CD4-positive, alpha-beta T cell (primary cell): ENCODE measurements around the gene SAXO1. TPM values are rescaled to one million over a fixed set of nuclear protein-coding genes. Genes with fewer than 3 reads are reported as not detected.

ENCODE experiments used
- ATAC-seq: fragments of 200-7000 bp; cut with Tn5 transposase; one replicate; pipeline ENCODE4 v1.10.0; 2022; ENCODE audit warnings: mild to moderate bottlenecking; ENCODE audit not compliant: poor library complexity
- CTCF ChIA-PET: fragments of 350-600 bp; sonication (Branson Sonifier 250); formaldehyde crosslinking; loops from one replicate; lab custom pipeline; 2021; ENCODE audit warnings: antibody characterized with exemption, inconsistent platforms; lab: Charles Lee
- POLR2A ChIA-PET: fragments of 350-600 bp; sonication (Branson Sonifier 250); formaldehyde crosslinking; loops from one replicate; lab custom pipeline; 2021; ENCODE audit warnings: antibody characterized with exemption, inconsistent platforms; lab: Charles Lee
- DNase-seq, 14 experiments: peaks; one replicate each; pipeline ENCODE4 v3.0.0-alpha.2; 2013 to 2020; ENCODE audit warnings: mixed read lengths in 2 of 14
- H3K27ac ChIP-seq, 2 donors: one replicate each; pipeline versions ENCODE4 v1.5.1 to v1.7.0; 2013; ENCODE audit warnings: low read length in 2 of 2, low read depth in 1 of 2, mild to moderate bottlenecking in 1 of 2
- H3K27me3 ChIP-seq, 2 experiments: 1 replicate in 1 of 2; 2 replicates in 1 of 2; pipeline versions ENCODE4 v1.6.1 to v1.7.0; 2013; ENCODE audit warnings: low read length in 2 of 2, control low read depth in 1 of 2, mild to moderate bottlenecking in 1 of 2, moderate library complexity in 1 of 2; ENCODE audit not compliant: insufficient read depth in 2 of 2, control insufficient read depth in 1 of 2
- H3K36me3 ChIP-seq: one replicate; pipeline ENCODE4 v1.6.1; 2013; ENCODE audit warnings: low read length, control low read depth; ENCODE audit not compliant: insufficient read depth
- H3K4me1 ChIP-seq: one replicate; pipeline ENCODE4 v1.6.1; 2013; ENCODE audit warnings: low read length, control low read depth; ENCODE audit not compliant: insufficient read depth
- H3K4me3 ChIP-seq: one replicate; pipeline ENCODE4 v1.5.1; 2013; ENCODE audit warnings: mild to moderate bottlenecking, low read length, moderate library complexity
- H3K9me3 ChIP-seq, 2 experiments: 1 replicate in 1 of 2; 2 replicates in 1 of 2; pipeline versions ENCODE4 v1.6.1 to v1.7.0; 2013; ENCODE audit warnings: low read length in 2 of 2, mild to moderate bottlenecking in 2 of 2, control low read depth in 1 of 2, moderate library complexity in 1 of 2; ENCODE audit not compliant: control insufficient read depth in 1 of 2, insufficient read depth in 1 of 2
- H3K27ac Mint-ChIP-seq: one replicate; pipeline ENCODE4 v1.8.0; 2020; ENCODE audit warnings: mixed read lengths
- H3K27me3 Mint-ChIP-seq: one replicate; pipeline ENCODE4 v1.8.0; 2021; ENCODE audit warnings: mixed read lengths
- H3K36me3 Mint-ChIP-seq: one replicate; pipeline ENCODE4 v1.8.0; 2021; ENCODE audit warnings: low read depth, mixed read lengths
- H3K4me1 Mint-ChIP-seq: one replicate; pipeline ENCODE4 v1.8.0; 2021; ENCODE audit warnings: low read depth, mixed read lengths
- H3K4me3 Mint-ChIP-seq: one replicate; pipeline ENCODE4 v1.8.0; 2020; ENCODE audit warnings: mild to moderate bottlenecking, mixed read lengths
- H3K9me3 Mint-ChIP-seq: one replicate; pipeline ENCODE4 v1.8.0; 2020; ENCODE audit warnings: mixed read lengths
- CTCF ChIP-seq: fragments of 200-600 bp; IDR thresholded peaks from one replicate; pipeline ENCODE4 v1.8.0; 2022; ENCODE audit warnings: antibody characterized with exemption, mild to moderate bottlenecking
- intact Hi-C, 2 experiments: fragments of 100-400 bp; cut with DNase I in 1 of 2; cut with micrococcal nuclease in 1 of 2; formaldehyde crosslinking; loops; one replicate each; pipeline versions ENCODE4 v1.15.1 to v1.9.0; 2023 to 2025; cut with DNase I, micrococcal nuclease
- total RNA-seq, 174 experiments: library from RNA in 2 of 174; stranded (reverse) in 2 of 174; gene quantifications; one replicate each; pipeline ENCODE4 v1.2.3 and lab custom pipeline; 2021 to 2026

The SAXO1 gene
- total RNA-seq, 2 experiments from 2014 or later: 0.19 to 0.34 TPM

GRCh38 chr9:18971404-18971803 lies 61.6 kb downstream of the SAXO1 start:
- H3K9me3 Mint-ChIP-seq: peaks cover under 1% of the 10 kb centered on the region
- intact Hi-C loops: no loop called here
- DNase-seq (no peak), ATAC-seq (no peak)
- H3K27ac ChIP-seq: no peak overlapping the region
- H3K36me3 Mint-ChIP-seq: no peaks in the 10 kb centered on the region
- no peaks in the 10 kb centered on the region for H3K36me3 ChIP-seq
- no peak overlapping the region for H3K27ac Mint-ChIP-seq
- peaks cover 0 to 12% of the 10 kb centered on the region in 2 experiments for H3K9me3 ChIP-seq
- ChIA-PET CTCF (no interaction called here), POLR2A (no interaction called here)
- no peaks in the 10 kb centered on the region for H3K4me1 ChIP-seq
- no peak for TF ChIP-seq CTCF
- no peak overlapping the region for H3K4me3 ChIP-seq
- no peak overlapping the region for H3K4me3 Mint-ChIP-seq
- no peaks in the 10 kb centered on the region for H3K4me1 Mint-ChIP-seq
- H3K27me3 ChIP-seq: peaks cover 4 to 9% of the 10 kb centered on the region in 2 experiments
- peaks cover 48% of the 10 kb centered on the region for H3K27me3 Mint-ChIP-seq

GRCh38 chr9:18970393-18970792 lies 62.6 kb downstream of the SAXO1 start:
- H3K4me1 Mint-ChIP-seq: no peaks in the 10 kb centered on the region
- Histone ChIP-seq H3K4me3 (no peak overlapping the region), H3K27ac (no peak overlapping the region), H3K4me1 (no peaks in the 10 kb centered on the region), H3K36me3 (no peaks in the 10 kb centered on the region), H3K9me3 (peaks cover 0 to 12% of the 10 kb centered on the region in 2 experiments), H3K27me3 (peaks cover 4 to 9% of the 10 kb centered on the region in 2 experiments)
- no peak for ATAC-seq
- no peaks in the 10 kb centered on the region for H3K36me3 Mint-ChIP-seq
- H3K27ac Mint-ChIP-seq: no peak overlapping the region
- peaks cover 48% of the 10 kb centered on the region for H3K27me3 Mint-ChIP-seq
- no peak for DNase-seq
- H3K4me3 Mint-ChIP-seq: no peak overlapping the region
- ChIA-PET POLR2A (no interaction called here), CTCF (no interaction called here)
- peaks cover 6% of the 10 kb centered on the region for H3K9me3 Mint-ChIP-seq
- no peak for TF ChIP-seq CTCF
- intact Hi-C loops: no loop called here

GRCh38 chr9:18969128-18969527 lies 63.9 kb downstream of the SAXO1 start:
- no peak for ATAC-seq
- no peak for TF ChIP-seq CTCF
- Histone ChIP-seq H3K36me3 (no peaks in the 10 kb centered on the region), H3K4me3 (no peak overlapping the region), H3K27me3 (peaks cover 4 to 9% of the 10 kb centered on the region in 2 experiments), H3K9me3 (peaks cover 0 to 12% of the 10 kb centered on the region in 2 experiments), H3K27ac (no peak overlapping the region), H3K4me1 (no peaks in the 10 kb centered on the region)
- ChIA-PET CTCF (no interaction called here), POLR2A (no interaction called here)
- Mint-ChIP-seq H3K4me3 (no peak overlapping the region), H3K4me1 (no peaks in the 10 kb centered on the region), H3K27ac (no peak overlapping the region), H3K27me3 (peaks cover 54% of the 10 kb centered on the region), H3K9me3 (peaks cover 14% of the 10 kb centered on the region), H3K36me3 (peaks cover 7% of the 10 kb centered on the region)
- intact Hi-C loops: no loop called here
- DNase-seq: no peak
